PC-9 (cell line): Measurements from ENCODE around the gene LRCH3. TPM values are rescaled to one million over a fixed set of nuclear protein-coding genes. Genes with fewer than 3 reads are reported as not detected.

Source experiments
- BruUV-seq: library from RNA; stranded (reverse); fragments of 400-500 nt; replicated peaks from 2 replicates; lab custom pipeline; 2021; lab: Mats Ljungman, UMichigan
- CTCF ChIA-PET: fragments of 300-600 bp; sonication (Branson Sonifier 250); formaldehyde crosslinking; loops from one replicate; lab custom pipeline; 2022; ENCODE audit warnings: antibody characterized with exemption; lab: Charles Lee
- POLR2A ChIA-PET: fragments of 300-600 bp; sonication (Branson Sonifier 250); formaldehyde crosslinking; loops from one replicate; lab custom pipeline; 2022; ENCODE audit warnings: antibody characterized with exemption; ENCODE audit not compliant: unreplicated experiment; lab: Charles Lee
- DNase-seq, 2 experiments: peaks; one replicate each; pipeline versions ENCODE4 v3.0.0 to v3.0.0-alpha.2; 2015 to 2022; ENCODE audit warnings: mixed read lengths in 1 of 2
- H2AFZ ChIP-seq: fragments of 200-600 bp; sonication (generic); 2 replicates; pipeline ENCODE4 v1.8.1; 2017; ENCODE audit warnings: antibody characterized with exemption
- H3F3A ChIP-seq: fragments of 200-600 bp; sonication (generic); 2 replicates; pipeline ENCODE4 v1.8.1; 2017; ENCODE audit warnings: antibody characterized with exemption, mild to moderate bottlenecking, low read depth; ENCODE audit not compliant: insufficient read depth
- H3K27ac ChIP-seq: fragments of 200-600 bp; sonication (generic); 2 replicates; pipeline ENCODE4 v1.6.1; 2016; ENCODE audit warnings: mixed run types
- H3K27me3 ChIP-seq: fragments of 200-600 bp; sonication (generic); 2 replicates; pipeline ENCODE4 v1.6.1; 2016; ENCODE audit warnings: low read depth, mixed run types; ENCODE audit not compliant: insufficient read depth
- H3K36me3 ChIP-seq: fragments of 200-600 bp; sonication (generic); 2 replicates; pipeline ENCODE4 v1.6.1; 2016; ENCODE audit warnings: low read depth, mixed run types
- H3K4me1 ChIP-seq: fragments of 200-600 bp; sonication (generic); replicated peaks from 2 replicates; pipeline ENCODE4 v1.6.1; 2016; ENCODE audit warnings: mixed run types; ENCODE audit not compliant: insufficient read depth
- H3K4me2 ChIP-seq: fragments of 200-600 bp; sonication (generic); 2 replicates; pipeline ENCODE4 v1.6.1; 2017; ENCODE audit warnings: mixed run types
- H3K4me3 ChIP-seq: fragments of 200-600 bp; sonication (generic); 2 replicates; pipeline ENCODE4 v1.6.1; 2016; ENCODE audit warnings: mixed run types
- H3K79me2 ChIP-seq: fragments of 200-600 bp; sonication (generic); 2 replicates; pipeline ENCODE4 v1.6.1; 2017; ENCODE audit warnings: low read depth, mixed run types
- H3K9me2 ChIP-seq: fragments of 200-600 bp; sonication (generic); 2 replicates; pipeline ENCODE4 v1.8.1; 2017; ENCODE audit warnings: mild to moderate bottlenecking; ENCODE audit not compliant: insufficient read depth
- H3K9me3 ChIP-seq: fragments of 200-600 bp; sonication (generic); 2 replicates; pipeline ENCODE4 v1.8.1; 2016; ENCODE audit warnings: low read depth; ENCODE audit not compliant: insufficient read depth
- H4K20me1 ChIP-seq: fragments of 200-600 bp; sonication (generic); 2 replicates; pipeline ENCODE4 v1.8.1; 2017; ENCODE audit not compliant: insufficient read depth
- CTCF ChIP-seq: fragments of 200-600 bp; sonication (generic); conservative IDR thresholded peaks from 2 replicates; pipeline ENCODE4 v1.6.1; 2017; ENCODE audit warnings: mixed run types, antibody characterized with exemption, mild to moderate bottlenecking, moderate library complexity
- EZH2 ChIP-seq: fragments of 200-600 bp; sonication (generic); IDR thresholded peaks from 2 replicates; pipeline ENCODE4 v1.8.0; 2017; ENCODE audit warnings: antibody characterized with exemption, low read depth
- intact Hi-C: fragments of 100-400 bp; cut with micrococcal nuclease; formaldehyde crosslinking; loops from one replicate; pipeline ENCODE4 v1.10.0; 2022; ENCODE audit not compliant: unreplicated experiment
- total RNA-seq: library from RNA; stranded (reverse); gene quantifications from 2 replicates; pipeline ENCODE4 v1.2.3, GENCODE V29; 2021

The LRCH3 gene
- total RNA-seq, 1 experiment from 2014 or later: 51.9 TPM

GRCh38 chr3:197847866-197848401 lies 56.9 kb downstream of the LRCH3 start:
- no peak overlapping the region for H3K4me2 ChIP-seq

GRCh38 chr3:197854596-197855343 lies 63.7 kb downstream of the LRCH3 start:
- no peaks in the 10 kb centered on the region for H3K4me1 ChIP-seq
- no peaks in the 10 kb centered on the region for H3K9me3 ChIP-seq
- DNase-seq: no peak
- no peak overlapping the region for H3K4me2 ChIP-seq
- intact Hi-C loops: no loop called here
- BruUV-seq: no TSS peak
- H3K27ac ChIP-seq: no peak overlapping the region
- H3K79me2 ChIP-seq: no peaks in the 10 kb centered on the region
- H2AFZ ChIP-seq: no peak overlapping the region
- H4K20me1 ChIP-seq: no peaks in the 10 kb centered on the region
- ChIA-PET CTCF (no interaction called here), POLR2A (no interaction called here)
- no peaks in the 10 kb centered on the region for H3K9me2 ChIP-seq
- TF ChIP-seq EZH2: no peak
- TF ChIP-seq CTCF: no peak
- H3K36me3 ChIP-seq: peaks cover 27% of the 10 kb centered on the region
- no peaks in the 10 kb centered on the region for H3K27me3 ChIP-seq
- no peaks in the 10 kb centered on the region; the same call in 1 of the 2 replicates for H3F3A ChIP-seq
- H3K4me3 ChIP-seq: no peak overlapping the region

More at GRCh38 chr3:197847866-197848401, 56.9 kb downstream of the LRCH3 start:
- intact Hi-C loops: no loop called here
- peaks cover 33% of the 10 kb centered on the region; the same call in 1 of the 2 replicates for H3K36me3 ChIP-seq
- H4K20me1 ChIP-seq: no peaks in the 10 kb centered on the region; the same call in 1 of the 2 replicates
- no peaks in the 10 kb centered on the region for H3K4me1 ChIP-seq
- H3K27ac ChIP-seq: no peak overlapping the region
- DNase-seq: no peak
- ChIA-PET POLR2A (no interaction called here), CTCF (interaction anchor here (0.6 kb wide), 1 partner anchor 49 kb away, joined by 4 read pairs; no protein-coding TSS in a partner anchor)
- BruUV-seq: no TSS peak
- no peaks in the 10 kb centered on the region for H3K9me2 ChIP-seq
- no peaks in the 10 kb centered on the region for H3K27me3 ChIP-seq
- H2AFZ ChIP-seq: no peak overlapping the region
- no peaks in the 10 kb centered on the region for H3K9me3 ChIP-seq
- H3K4me3 ChIP-seq: no peak overlapping the region
- H3K79me2 ChIP-seq: no peaks in the 10 kb centered on the region
- H3F3A ChIP-seq: peaks cover 11% of the 10 kb centered on the region
- no peak for TF ChIP-seq CTCF
- no peak for TF ChIP-seq EZH2

- no peaks in the 10 kb centered on the region for H3K27me3 ChIP-seq
- H3K9me3 ChIP-seq: no peaks in the 10 kb centered on the region
- TF ChIP-seq CTCF: no peak
- TF ChIP-seq EZH2: no peak
- POLR2A ChIA-PET: no interaction called here
- H3K4me1 ChIP-seq: no peaks in the 10 kb centered on the region
- no peaks in the 10 kb centered on the region for H4K20me1 ChIP-seq
- H2AFZ ChIP-seq: no peak overlapping the region
- DNase-seq: no peak
- H3K4me2 ChIP-seq: no peak overlapping the region
- H3K9me2 ChIP-seq: no peaks in the 10 kb centered on the region
- CTCF ChIA-PET: no interaction called here
- H3K4me3 ChIP-seq: no peak overlapping the region
- no TSS peak for BruUV-seq
- no peak overlapping the region for H3K27ac ChIP-seq
- no peaks in the 10 kb centered on the region for H3K79me2 ChIP-seq
- intact Hi-C loops: no loop called here
- H3F3A ChIP-seq: no peaks in the 10 kb centered on the region
- H3K36me3 ChIP-seq: peaks cover 27% of the 10 kb centered on the region
Measured at GRCh38 chr3:197855571-197855970, 64.5 kb downstream of the LRCH3 start.
